A673 (cell line): Measurements from ENCODE around the gene PHLDB2. TPM values are rescaled to one million over a fixed set of nuclear protein-coding genes. Genes with fewer than 3 reads are reported as not detected.

Experiments used
- BruUV-seq: library from RNA; stranded (reverse); fragments of 400-500 nt; replicated peaks from 2 replicates; lab custom pipeline; 2021; lab: Mats Ljungman, UMichigan
- CTCF ChIA-PET: fragments of 300-600 bp; sonication (Branson Sonifier 250); formaldehyde crosslinking; loops from one replicate; lab custom pipeline; 2022; ENCODE audit warnings: antibody characterized with exemption; lab: Charles Lee
- POLR2A ChIA-PET: fragments of 300-600 bp; sonication (Branson Sonifier 250); formaldehyde crosslinking; loops from one replicate; lab custom pipeline; 2022; ENCODE audit warnings: antibody characterized with exemption; ENCODE audit not compliant: low non-redundant PET; lab: Charles Lee
- DNase-seq: peaks from one replicate; pipeline ENCODE4 v3.0.0-alpha.2; 2015; ENCODE audit warnings: low spot score
- H3K27ac ChIP-seq: fragments of 200-600 bp; sonication (generic); 2 replicates; pipeline ENCODE4 v1.5.1; 2016; ENCODE audit warnings: mixed run types, low read depth, mild to moderate bottlenecking, mixed read lengths, antibody characterized with exemption, low read length; ENCODE audit not compliant: poor library complexity, severe bottlenecking
- H3K27me3 ChIP-seq: fragments of 200-600 bp; sonication (generic); replicated peaks from 2 replicates; pipeline ENCODE4 v1.6.1; 2017; ENCODE audit warnings: mixed run types, low read depth, mild to moderate bottlenecking, mixed read lengths, antibody characterized with exemption, low read length; ENCODE audit not compliant: insufficient read depth, poor library complexity
- H3K36me3 ChIP-seq: fragments of 200-600 bp; sonication (generic); 2 replicates; pipeline ENCODE4 v1.6.1; 2016; ENCODE audit warnings: mixed run types, mild to moderate bottlenecking, mixed read lengths, antibody characterized with exemption, low read length; ENCODE audit not compliant: insufficient read depth, poor library complexity, severe bottlenecking
- H3K4me1 ChIP-seq: fragments of 200-600 bp; sonication (generic); 2 replicates; pipeline ENCODE4 v1.6.1; 2017; ENCODE audit warnings: mixed run types, mild to moderate bottlenecking, mixed read lengths, antibody characterized with exemption, low read length; ENCODE audit not compliant: insufficient read depth, poor library complexity, severe bottlenecking
- H3K4me3 ChIP-seq: fragments of 200-600 bp; sonication (generic); 2 replicates; pipeline ENCODE4 v1.5.1; 2016; ENCODE audit warnings: low read depth, mixed run types, mild to moderate bottlenecking, mixed read lengths, low read length; ENCODE audit not compliant: poor library complexity, severe bottlenecking
- H3K9me3 ChIP-seq: fragments of 200-600 bp; sonication (generic); 2 replicates; pipeline ENCODE4 v1.6.1; 2016; ENCODE audit warnings: mixed run types, low read depth, mild to moderate bottlenecking, mixed read lengths, antibody characterized with exemption, low read length; ENCODE audit not compliant: poor library complexity, severe bottlenecking
- EZH2 ChIP-seq: fragments of 200-600 bp; sonication (generic); IDR thresholded peaks from 2 replicates; pipeline ENCODE4 v1.6.1; 2017; ENCODE audit warnings: borderline replicate concordance, low read depth, mild to moderate bottlenecking, mixed read lengths, antibody characterized with exemption, low read length; ENCODE audit not compliant: poor library complexity, severe bottlenecking
- intact Hi-C: fragments of 100-400 bp; cut with micrococcal nuclease; formaldehyde crosslinking; loops from one replicate; pipeline ENCODE4 v1.10.0; 2022; ENCODE audit not compliant: unreplicated experiment
- total RNA-seq: library from RNA; stranded (reverse); gene quantifications from 2 replicates; pipeline ENCODE4 v1.2.3, GENCODE V29; 2021
- TF ChIP-seq, protein P1 (sequence below): fragments of 300-800, 200-600 bp; sonication (generic); conservative IDR thresholded peaks from 2 replicates; pipeline ENCODE4 v1.5.1; 2017; ENCODE audit warnings: low read depth, mild to moderate bottlenecking, antibody characterized with exemption, low read length, moderate library complexity, mixed read lengths

The PHLDB2 gene
- total RNA-seq, 1 experiment from 2014 or later = 13.1 TPM

DNA sequence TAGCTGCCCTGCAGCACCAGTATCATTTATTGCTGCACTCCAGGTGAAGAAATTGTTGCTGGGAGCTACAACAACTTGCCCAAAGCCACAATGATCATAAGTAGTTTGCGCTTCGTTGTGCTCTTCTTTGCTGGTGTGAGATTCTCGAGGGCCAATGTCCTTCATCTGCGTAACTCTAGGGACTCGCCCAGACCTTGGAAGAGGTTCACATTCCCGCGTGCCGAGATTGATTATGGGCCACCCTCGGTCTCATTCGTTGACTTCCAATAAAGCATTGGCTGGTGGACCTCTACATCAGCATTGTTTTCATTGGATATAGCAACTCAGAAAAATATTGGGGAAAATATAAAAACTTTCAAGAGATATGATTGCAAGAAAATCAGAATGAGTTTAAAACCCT is 423 bp upstream of the PHLDB2 start:
- H3K27ac ChIP-seq = no peak overlapping the region
- no peaks in the 10 kb centered on the region for H3K9me3 ChIP-seq
- H3K27me3 ChIP-seq = no peaks in the 10 kb centered on the region
- peak overlapping the region; percentile 76 for H3K4me3 ChIP-seq
- intact Hi-C loops = no loop called here
- H3K36me3 ChIP-seq = no peaks in the 10 kb centered on the region
- ChIA-PET POLR2A (no interaction called here), CTCF (no interaction called here)
- BruUV-seq = no TSS peak
- no peak for DNase-seq
- no peak for TF ChIP-seq EZH2
- TF ChIP-seq, protein P1, sequence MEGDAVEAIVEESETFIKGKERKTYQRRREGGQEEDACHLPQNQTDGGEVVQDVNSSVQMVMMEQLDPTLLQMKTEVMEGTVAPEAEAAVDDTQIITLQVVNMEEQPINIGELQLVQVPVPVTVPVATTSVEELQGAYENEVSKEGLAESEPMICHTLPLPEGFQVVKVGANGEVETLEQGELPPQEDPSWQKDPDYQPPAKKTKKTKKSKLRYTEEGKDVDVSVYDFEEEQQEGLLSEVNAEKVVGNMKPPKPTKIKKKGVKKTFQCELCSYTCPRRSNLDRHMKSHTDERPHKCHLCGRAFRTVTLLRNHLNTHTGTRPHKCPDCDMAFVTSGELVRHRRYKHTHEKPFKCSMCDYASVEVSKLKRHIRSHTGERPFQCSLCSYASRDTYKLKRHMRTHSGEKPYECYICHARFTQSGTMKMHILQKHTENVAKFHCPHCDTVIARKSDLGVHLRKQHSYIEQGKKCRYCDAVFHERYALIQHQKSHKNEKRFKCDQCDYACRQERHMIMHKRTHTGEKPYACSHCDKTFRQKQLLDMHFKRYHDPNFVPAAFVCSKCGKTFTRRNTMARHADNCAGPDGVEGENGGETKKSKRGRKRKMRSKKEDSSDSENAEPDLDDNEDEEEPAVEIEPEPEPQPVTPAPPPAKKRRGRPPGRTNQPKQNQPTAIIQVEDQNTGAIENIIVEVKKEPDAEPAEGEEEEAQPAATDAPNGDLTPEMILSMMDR = no peak
- peaks cover 34% of the 10 kb centered on the region for H3K4me1 ChIP-seq

DNA sequence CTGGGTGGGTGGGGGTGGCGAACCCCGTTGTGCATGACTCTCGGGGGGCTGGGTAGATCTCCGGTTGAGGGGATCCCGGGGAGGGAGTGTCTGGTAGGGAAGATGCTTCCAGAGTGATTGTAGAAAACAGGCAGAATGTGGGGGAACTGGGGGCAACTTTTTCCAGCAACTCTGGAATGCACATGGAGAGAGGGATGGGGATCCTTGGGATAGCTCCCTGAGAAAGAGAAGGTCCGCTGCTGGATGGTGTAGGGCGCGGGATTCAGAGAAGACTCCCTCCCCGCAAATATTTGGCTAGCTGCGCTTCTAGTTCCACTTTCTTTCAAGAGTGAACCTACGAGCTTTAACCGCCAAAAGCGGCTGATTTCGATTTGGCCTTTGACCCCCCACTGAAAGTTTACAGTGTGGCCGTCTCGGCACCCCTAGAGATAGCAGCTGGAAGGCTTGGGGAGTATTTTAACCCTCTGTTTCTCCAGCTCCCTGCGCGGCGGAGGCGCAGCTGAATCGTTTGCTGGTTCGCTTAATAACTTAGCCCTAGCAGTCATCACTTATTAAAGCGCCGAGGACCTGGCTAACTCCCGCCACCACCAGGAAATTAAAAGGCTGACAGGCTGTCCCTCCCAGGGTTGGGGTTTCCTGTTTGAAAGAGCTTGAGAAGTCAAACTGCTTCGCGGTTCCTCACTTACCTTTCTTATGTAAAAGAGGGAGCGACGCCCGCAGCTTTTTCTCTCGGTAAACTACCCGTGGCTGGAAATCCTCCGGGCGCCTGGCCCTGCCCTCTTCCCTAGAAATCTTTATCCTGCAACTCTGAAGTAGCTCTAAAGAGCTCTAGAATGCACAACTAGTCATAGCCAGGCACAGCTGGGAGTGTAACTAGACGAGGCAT is 1.2 kb downstream of the PHLDB2 start:
- intact Hi-C loops = loop anchor here (1.0 kb wide), 1 partner anchor 143 kb away; no protein-coding TSS in a partner anchor
- H3K9me3 ChIP-seq = no peaks in the 10 kb centered on the region
- H3K4me1 ChIP-seq = peaks cover 39% of the 10 kb centered on the region
- ChIA-PET CTCF (interaction anchor here (0.6 to 1.8 kb wide), 10 partner anchors 9 to 191 kb away, joined by 3 to 35 read pairs (median 4); no protein-coding TSS in a partner anchor), POLR2A (interaction anchor here (0.5 kb wide), 1 partner anchor 59 kb away, joined by 3 read pairs; no protein-coding TSS in a partner anchor)
- peak; percentile 95 for DNase-seq
- H3K4me3 ChIP-seq = peak overlapping the region; percentile 76
- no peaks in the 10 kb centered on the region for H3K27me3 ChIP-seq
- no peaks in the 10 kb centered on the region for H3K36me3 ChIP-seq
- BruUV-seq = no TSS peak
- TF ChIP-seq, protein P1 = peak; percentile 61
- no peak for TF ChIP-seq EZH2
- H3K27ac ChIP-seq = peak overlapping the region; percentile 63

DNA sequence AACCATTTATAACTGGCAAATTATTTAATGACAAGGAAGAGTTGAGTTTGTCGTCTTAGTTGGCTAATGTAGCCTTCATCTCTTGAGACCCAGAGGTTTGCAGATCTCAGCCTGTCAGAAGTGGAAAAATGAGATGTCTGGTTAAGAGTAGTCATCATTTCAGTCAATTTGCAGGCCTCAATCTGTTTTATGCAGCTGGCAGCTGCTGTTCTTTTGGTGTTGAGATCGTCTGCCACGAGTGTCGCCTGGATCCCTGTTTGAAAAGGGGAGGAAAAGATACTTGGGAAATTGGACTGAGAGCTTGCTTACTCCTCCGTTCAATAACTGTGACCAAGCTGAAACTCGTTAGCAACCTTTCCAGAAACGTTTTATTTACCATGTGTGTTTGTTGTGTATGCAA is 2.3 kb downstream of the PHLDB2 start:
- no TSS peak for BruUV-seq
- H3K4me1 ChIP-seq = peaks cover 43% of the 10 kb centered on the region
- no peak for TF ChIP-seq EZH2
- CTCF ChIA-PET = interaction anchor here (1.2 to 1.8 kb wide), 3 partner anchors 10 to 144 kb away, joined by 4 to 35 read pairs (median 7); no protein-coding TSS in a partner anchor
- intact Hi-C loops = no loop called here
- H3K27ac ChIP-seq = no peak overlapping the region
- H3K4me3 ChIP-seq = peak overlapping the region; percentile 76
- no peaks in the 10 kb centered on the region for H3K9me3 ChIP-seq
- no peak for DNase-seq
- POLR2A ChIA-PET = no interaction called here
- no peaks in the 10 kb centered on the region for H3K36me3 ChIP-seq
- no peaks in the 10 kb centered on the region for H3K27me3 ChIP-seq
